K562 (cell line): ENCODE data around the gene TTC39C.

Experiments used
- CEBPG ChIP-seq, 3 experiments: fragments of 200-800 bp in 1 of 3; sonication (Bioruptor generic) in 1 of 3; sonication (generic) in 1 of 3; formaldehyde crosslinking in 1 of 3; IDR thresholded peaks in 2 of 3; conservative IDR thresholded peaks in 1 of 3; 2 replicates each; pipeline versions ENCODE4 v1.6.1 to v1.8.0; 2016 to 2022; ENCODE audit warnings: missing compliant biosample characterization in 2 of 3, missing genetic modification characterization in 2 of 3, mild to moderate bottlenecking in 1 of 3, missing genetic modification reagents in 1 of 3
- EZH2 ChIP-seq: IDR thresholded peaks from 2 replicates; pipeline ENCODE4 v1.6.1; 2012; ENCODE audit warnings: low read depth, mild to moderate bottlenecking, inconsistent platforms, low read length, borderline replicate concordance

GRCh38 chr18:24136967-24137373 is 122.4 kb downstream of the TTC39C start:
- TF ChIP-seq CEBPG (CRISPR knock-in tag; IDR thresholded peaks at IDR 0.05) = no peak
- no peak for TF ChIP-seq CEBPG (tag; conservative IDR thresholded peaks at IDR 0.05 in 1 of 2, IDR thresholded peaks at IDR 0.05 in 1 of 2)
- TF ChIP-seq EZH2 = no peak
